Measurements from ENCODE around the gene RAB42. TPM values are rescaled to one million over a fixed set of nuclear protein-coding genes. Genes with fewer than 3 reads are reported as not detected.

Gene RAB42
- total RNA-seq, 1 experiment from 2014 or later = 13.2 TPM

GRCh38 chr1:28545246-28545628, 46.8 kb upstream of the RAB42 start:
- Histone ChIP-seq H3K9me3 (ENCODE audit: control insufficient read depth, low read depth, low read length) (no peaks in the 10 kb centered on the region), H2AK5ac (ENCODE audit: insufficient read length, low read length) (no peak overlapping the region), H3K79me2 (ENCODE audit: insufficient read depth, low read length) (no peaks in the 10 kb centered on the region), H2BK12ac (ENCODE audit: insufficient read length, low read depth, low read length) (no peak overlapping the region), H2BK5ac (ENCODE audit: insufficient read length, low read length) (no peak overlapping the region), H3K79me1 (ENCODE audit: insufficient read depth, low read depth, low read length, poor library complexity, severe bottlenecking) (no peaks in the 10 kb centered on the region), H3K4ac (ENCODE audit: low read depth, low read length) (no peak overlapping the region), H3K23me2 (ENCODE audit: insufficient read length, low read depth, low read length, poor library complexity, severe bottlenecking) (no peaks in the 10 kb centered on the region), H3K56ac (ENCODE audit: insufficient read length, low read depth, low read length) (no peak overlapping the region), H3K27me3 (ENCODE audit: insufficient read depth, low read length) (no peaks in the 10 kb centered on the region), H3K9ac (ENCODE audit: extremely low read depth, insufficient read length, low read length) (no peak overlapping the region), H2AFZ (ENCODE audit: low read length) (no peak overlapping the region), H3K23ac (ENCODE audit: insufficient read length, low read depth, low read length) (no peak overlapping the region), H3K14ac (ENCODE audit: insufficient read depth, low read length) (no peak overlapping the region), H2BK120ac (ENCODE audit: low read depth, low read length, poor library complexity, severe bottlenecking) (no peak overlapping the region), H4K8ac (replicated peaks; ENCODE audit: insufficient read length, low read depth, low read length) (no peak overlapping the region), H3K4me2 (ENCODE audit: insufficient read depth, insufficient read length, low read length) (no peak overlapping the region), H2BK15ac (ENCODE audit: low read depth, low read length) (no peak overlapping the region), H3T11ph (ENCODE audit: low read length) (no peak overlapping the region), H4K5ac (ENCODE audit: insufficient read length, low read depth, low read length) (no peak overlapping the region), H3K27ac (ENCODE audit: insufficient read length, low read depth, low read length) (no peak overlapping the region), H3K4me1 (ENCODE audit: insufficient read depth, low read length) (no peaks in the 10 kb centered on the region), H2BK20ac (ENCODE audit: low read depth, low read length, poor library complexity, severe bottlenecking) (no peak overlapping the region), H4K20me1 (ENCODE audit: control insufficient read depth, insufficient read depth, insufficient read length) (no peaks in the 10 kb centered on the region), H3K18ac (ENCODE audit: insufficient read length, low read depth, low read length) (no peak overlapping the region), H4K91ac (ENCODE audit: insufficient read length, low read depth, low read length) (no peak overlapping the region)
- Mint-ChIP-seq H3K4me3 (no peak overlapping the region), H3K27me3 (ENCODE audit: low read depth) (no peaks in the 10 kb centered on the region; the same call in 1 of the 2 replicates), H3K4me1 (no peaks in the 10 kb centered on the region; a peak in 1 of 4 replicates), H3K36me3 (ENCODE audit: insufficient read depth in 1 of 3, low read depth in 3 of 3) (no peaks in the 10 kb centered on the region), H3K27ac (no peak overlapping the region), H3K9me3 (no peaks in the 10 kb centered on the region)
- no peak for DNase-seq
- no peak for TF ChIP-seq CTCF (conservative IDR thresholded peaks at IDR 0.05)
- no CpG with 5 or more reads among the region's 4 CpGs for WGBS (ENCODE audit: extremely low coverage, insufficient read length, low lambda C conversion rate)

Data from H9 (cell line).